ENCODE results near the gene ANXA10. TPM values are rescaled to one million over a fixed set of nuclear protein-coding genes. Genes with fewer than 3 reads are reported as not detected.

ANXA10 gene
- polyA plus RNA-seq, 1 donor (not counting 4 experiments of a cell fraction or from before 2014, with no cell fraction given): not detected

GRCh38 chr4:168138143-168138542 lies 45.8 kb downstream of the ANXA10 start:
- peak overlapping the region; percentile 39 for H3K27ac ChIP-seq (ENCODE audit: control insufficient read depth, insufficient read depth, low read length)
- no peaks in the 10 kb centered on the region for H3K36me3 ChIP-seq (ENCODE audit: control insufficient read depth in 2 of 2, extremely low read depth in 1 of 2, insufficient read depth in 2 of 2, low read length in 2 of 2)
- H3K9ac ChIP-seq (ENCODE audit: control insufficient read depth, extremely low read depth, insufficient read depth, low read length): no peak overlapping the region
- TF ChIP-seq CTCF (optimal IDR thresholded peaks at IDR 0.05 in 1 of 3, IDR thresholded peaks at IDR 0.05 in 1 of 3, conservative IDR thresholded peaks at IDR 0.05 in 1 of 3; ENCODE audit: extremely low read depth in 1 of 3, insufficient read depth in 2 of 3, low read length in 3 of 3) (no peak), EZH2 (IDR thresholded peaks at IDR 0.05; ENCODE audit: low read length) (no peak)
- H3K9me1 ChIP-seq (ENCODE audit: control insufficient read depth, extremely low read depth, insufficient read depth, low read length): no peaks in the 10 kb centered on the region
- peak overlapping the region; percentile 40 for H2AFZ ChIP-seq (ENCODE audit: control insufficient read depth, low read length)
- H3K9me3 ChIP-seq (ENCODE audit: control insufficient read depth, low read depth, low read length): no peaks in the 10 kb centered on the region
- no peak for DNase-seq (ENCODE audit: low read depth, low spot score)
- H3K79me2 ChIP-seq (ENCODE audit: control insufficient read depth, insufficient read depth, low read length): no peaks in the 10 kb centered on the region
- H3K4me1 ChIP-seq (ENCODE audit: control insufficient read depth, extremely low read depth, insufficient read depth, low read length): peaks cover 18% of the 10 kb centered on the region
- FAIRE-seq: peak; percentile 32
- no peaks in the 10 kb centered on the region for H3K27me3 ChIP-seq (ENCODE audit: control insufficient read depth, extremely low read depth, insufficient read depth, low read length)
- dilution Hi-C loops (cut with MboI; ENCODE audit: extremely low pct_ligation_motif_present, low sequenced_read_pairs): no loop called here
- no peaks in the 10 kb centered on the region for H4K20me1 ChIP-seq (ENCODE audit: control insufficient read depth, extremely low read depth, insufficient read depth, low read length)
- peak overlapping the region; percentile 62 for H3K4me2 ChIP-seq (ENCODE audit: control insufficient read depth, extremely low read depth, insufficient read depth, low read depth, low read length)
- H3K4me3 ChIP-seq (ENCODE audit: control insufficient read depth in 2 of 3, extremely low read depth in 1 of 3, insufficient read depth in 2 of 3, low read depth in 1 of 3, low read length in 3 of 3): no peak overlapping the region

GRCh38 chr4:168139336-168139735 lies 47.0 kb downstream of the ANXA10 start:
- peak; percentile 70 for FAIRE-seq
- no peaks in the 10 kb centered on the region for H3K79me2 ChIP-seq (ENCODE audit: control insufficient read depth, insufficient read depth, low read length)
- no peak for TF ChIP-seq CTCF (optimal IDR thresholded peaks at IDR 0.05 in 1 of 3, IDR thresholded peaks at IDR 0.05 in 1 of 3, conservative IDR thresholded peaks at IDR 0.05 in 1 of 3; ENCODE audit: extremely low read depth in 1 of 3, insufficient read depth in 2 of 3, low read length in 3 of 3)
- no peak for TF ChIP-seq EZH2 (IDR thresholded peaks at IDR 0.05; ENCODE audit: low read length)
- no peak overlapping the region for H3K9ac ChIP-seq (ENCODE audit: control insufficient read depth, extremely low read depth, insufficient read depth, low read length)
- no peaks in the 10 kb centered on the region for H3K36me3 ChIP-seq (ENCODE audit: control insufficient read depth in 2 of 2, extremely low read depth in 1 of 2, insufficient read depth in 2 of 2, low read length in 2 of 2)
- no peak overlapping the region for H3K4me2 ChIP-seq (ENCODE audit: control insufficient read depth, extremely low read depth, insufficient read depth, low read depth, low read length)
- H4K20me1 ChIP-seq (ENCODE audit: control insufficient read depth, extremely low read depth, insufficient read depth, low read length): no peaks in the 10 kb centered on the region
- no peaks in the 10 kb centered on the region for H3K9me3 ChIP-seq (ENCODE audit: control insufficient read depth, low read depth, low read length)
- no peaks in the 10 kb centered on the region for H3K9me1 ChIP-seq (ENCODE audit: control insufficient read depth, extremely low read depth, insufficient read depth, low read length)
- H2AFZ ChIP-seq (ENCODE audit: control insufficient read depth, low read length): no peak overlapping the region
- H3K27ac ChIP-seq (ENCODE audit: control insufficient read depth, insufficient read depth, low read length): no peak overlapping the region
- DNase-seq (ENCODE audit: low read depth, low spot score): no peak
- H3K4me3 ChIP-seq (ENCODE audit: control insufficient read depth in 2 of 3, extremely low read depth in 1 of 3, insufficient read depth in 2 of 3, low read depth in 1 of 3, low read length in 3 of 3): no peak overlapping the region
- dilution Hi-C loops (cut with MboI; ENCODE audit: extremely low pct_ligation_motif_present, low sequenced_read_pairs): no loop called here
- no peaks in the 10 kb centered on the region for H3K27me3 ChIP-seq (ENCODE audit: control insufficient read depth, extremely low read depth, insufficient read depth, low read length)
- peaks cover 18% of the 10 kb centered on the region for H3K4me1 ChIP-seq (ENCODE audit: control insufficient read depth, extremely low read depth, insufficient read depth, low read length)
